HL-60 (cell line): ENCODE data around the gene LIMCH1.

Experiments
- DNase-seq, 2 experiments: peaks; one replicate each; pipeline ENCODE4 v3.0.0-alpha.2; 2010 to 2020; ENCODE audit warnings: low read depth in 1 of 2, low spot score in 1 of 2
- H3K27ac ChIP-seq: fragments of 250-450 bp; sonication (Bioruptor Pico); replicated peaks from 2 replicates; pipeline ENCODE4 v1.5.1; 2020; ENCODE audit warnings: mild to moderate bottlenecking, moderate library complexity
- H3K27me3 ChIP-seq: fragments of 250-450 bp; sonication (Bioruptor Pico); 2 replicates; pipeline ENCODE4 v1.5.1; 2021; ENCODE audit warnings: mild to moderate bottlenecking, moderate library complexity; ENCODE audit not compliant: insufficient read depth, poor library complexity, severe bottlenecking
- H3K4me3 ChIP-seq: replicated peaks from 2 replicates; pipeline ENCODE4 v1.5.1; 2011; ENCODE audit warnings: mild to moderate bottlenecking, control low read depth, low read length; ENCODE audit not compliant: insufficient read depth
- GABPA ChIP-seq: IDR thresholded peaks from 2 replicates; pipeline ENCODE4 v1.6.1; 2012; ENCODE audit warnings: low read depth
- POLR2AphosphoS5 ChIP-seq: IDR thresholded peaks from 2 replicates; pipeline ENCODE4 v1.6.1; 2012; ENCODE audit warnings: low read depth
- SPI1 ChIP-seq: IDR thresholded peaks from 2 replicates; pipeline ENCODE4 v1.6.1; 2012; ENCODE audit warnings: low read depth, mild to moderate bottlenecking, borderline replicate concordance
- TF ChIP-seq, protein P1 (sequence below): IDR thresholded peaks from one replicate; pipeline ENCODE4 v1.5.1; 2011; ENCODE audit warnings: low read length, control low read depth, inconsistent platforms; ENCODE audit not compliant: insufficient read depth
- TF ChIP-seq, protein P2 (sequence below): IDR thresholded peaks from 2 replicates; pipeline ENCODE4 v1.6.1; 2012; ENCODE audit warnings: low read depth; ENCODE audit not compliant: insufficient replicate concordance

Gene LIMCH1

DNA sequence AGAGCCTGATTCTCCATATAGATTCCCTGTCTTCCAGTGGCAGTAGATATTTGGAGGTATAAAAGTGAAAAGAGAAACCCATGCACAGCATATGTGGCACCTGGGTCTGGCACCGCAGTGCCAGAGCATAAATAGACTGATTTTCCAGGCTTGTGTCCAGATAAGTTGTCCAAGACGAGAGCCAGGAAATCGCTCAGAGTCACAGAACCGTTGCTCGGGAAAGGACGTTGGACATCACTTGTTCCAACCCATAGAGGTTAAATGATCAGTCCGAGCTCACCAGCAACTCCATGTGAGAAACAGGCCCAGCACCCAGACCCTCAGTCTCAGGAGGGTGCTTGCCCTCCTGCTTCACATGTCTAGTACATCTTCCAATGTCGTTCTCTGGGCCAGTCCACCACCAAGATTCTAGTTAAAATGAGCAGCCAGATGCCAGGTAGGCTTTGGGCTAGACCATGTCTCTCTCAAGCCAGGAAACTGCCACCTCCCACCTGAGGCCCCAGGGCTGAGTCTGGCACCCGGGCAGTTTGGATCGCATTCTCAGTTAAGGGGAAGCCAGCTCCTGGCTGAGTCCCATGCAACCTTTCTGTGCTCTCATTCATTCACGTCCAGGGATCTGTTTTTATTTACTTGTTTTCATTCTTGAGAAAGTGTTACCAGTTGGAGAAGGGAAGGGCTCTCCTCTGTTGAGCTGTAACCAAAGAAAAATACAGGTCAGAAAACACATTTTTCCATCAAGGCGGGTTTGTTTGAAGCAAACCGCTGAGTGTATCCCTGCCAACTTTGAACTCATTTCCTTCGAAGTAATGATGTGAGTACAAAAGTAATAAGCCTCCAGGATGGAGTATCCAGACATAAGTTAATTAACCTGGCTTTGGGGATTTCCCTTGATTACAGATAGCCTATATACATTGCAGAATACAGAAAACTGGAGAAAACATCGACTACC, 118.9 kb downstream of the LIMCH1 start:
- DNase-seq: no peak
- Histone ChIP-seq H3K27ac (no peak overlapping the region), H3K4me3 (no peak overlapping the region), H3K27me3 (peaks cover 2% of the 10 kb centered on the region)
- TF ChIP-seq, protein P1, sequence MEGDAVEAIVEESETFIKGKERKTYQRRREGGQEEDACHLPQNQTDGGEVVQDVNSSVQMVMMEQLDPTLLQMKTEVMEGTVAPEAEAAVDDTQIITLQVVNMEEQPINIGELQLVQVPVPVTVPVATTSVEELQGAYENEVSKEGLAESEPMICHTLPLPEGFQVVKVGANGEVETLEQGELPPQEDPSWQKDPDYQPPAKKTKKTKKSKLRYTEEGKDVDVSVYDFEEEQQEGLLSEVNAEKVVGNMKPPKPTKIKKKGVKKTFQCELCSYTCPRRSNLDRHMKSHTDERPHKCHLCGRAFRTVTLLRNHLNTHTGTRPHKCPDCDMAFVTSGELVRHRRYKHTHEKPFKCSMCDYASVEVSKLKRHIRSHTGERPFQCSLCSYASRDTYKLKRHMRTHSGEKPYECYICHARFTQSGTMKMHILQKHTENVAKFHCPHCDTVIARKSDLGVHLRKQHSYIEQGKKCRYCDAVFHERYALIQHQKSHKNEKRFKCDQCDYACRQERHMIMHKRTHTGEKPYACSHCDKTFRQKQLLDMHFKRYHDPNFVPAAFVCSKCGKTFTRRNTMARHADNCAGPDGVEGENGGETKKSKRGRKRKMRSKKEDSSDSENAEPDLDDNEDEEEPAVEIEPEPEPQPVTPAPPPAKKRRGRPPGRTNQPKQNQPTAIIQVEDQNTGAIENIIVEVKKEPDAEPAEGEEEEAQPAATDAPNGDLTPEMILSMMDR: no peak
- no peak for TF ChIP-seq SPI1
- TF ChIP-seq, protein P2, sequence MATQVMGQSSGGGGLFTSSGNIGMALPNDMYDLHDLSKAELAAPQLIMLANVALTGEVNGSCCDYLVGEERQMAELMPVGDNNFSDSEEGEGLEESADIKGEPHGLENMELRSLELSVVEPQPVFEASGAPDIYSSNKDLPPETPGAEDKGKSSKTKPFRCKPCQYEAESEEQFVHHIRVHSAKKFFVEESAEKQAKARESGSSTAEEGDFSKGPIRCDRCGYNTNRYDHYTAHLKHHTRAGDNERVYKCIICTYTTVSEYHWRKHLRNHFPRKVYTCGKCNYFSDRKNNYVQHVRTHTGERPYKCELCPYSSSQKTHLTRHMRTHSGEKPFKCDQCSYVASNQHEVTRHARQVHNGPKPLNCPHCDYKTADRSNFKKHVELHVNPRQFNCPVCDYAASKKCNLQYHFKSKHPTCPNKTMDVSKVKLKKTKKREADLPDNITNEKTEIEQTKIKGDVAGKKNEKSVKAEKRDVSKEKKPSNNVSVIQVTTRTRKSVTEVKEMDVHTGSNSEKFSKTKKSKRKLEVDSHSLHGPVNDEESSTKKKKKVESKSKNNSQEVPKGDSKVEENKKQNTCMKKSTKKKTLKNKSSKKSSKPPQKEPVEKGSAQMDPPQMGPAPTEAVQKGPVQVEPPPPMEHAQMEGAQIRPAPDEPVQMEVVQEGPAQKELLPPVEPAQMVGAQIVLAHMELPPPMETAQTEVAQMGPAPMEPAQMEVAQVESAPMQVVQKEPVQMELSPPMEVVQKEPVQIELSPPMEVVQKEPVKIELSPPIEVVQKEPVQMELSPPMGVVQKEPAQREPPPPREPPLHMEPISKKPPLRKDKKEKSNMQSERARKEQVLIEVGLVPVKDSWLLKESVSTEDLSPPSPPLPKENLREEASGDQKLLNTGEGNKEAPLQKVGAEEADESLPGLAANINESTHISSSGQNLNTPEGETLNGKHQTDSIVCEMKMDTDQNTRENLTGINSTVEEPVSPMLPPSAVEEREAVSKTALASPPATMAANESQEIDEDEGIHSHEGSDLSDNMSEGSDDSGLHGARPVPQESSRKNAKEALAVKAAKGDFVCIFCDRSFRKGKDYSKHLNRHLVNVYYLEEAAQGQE: no peak
- no peak for TF ChIP-seq GABPA
- TF ChIP-seq POLR2AphosphoS5: no peak

DNA sequence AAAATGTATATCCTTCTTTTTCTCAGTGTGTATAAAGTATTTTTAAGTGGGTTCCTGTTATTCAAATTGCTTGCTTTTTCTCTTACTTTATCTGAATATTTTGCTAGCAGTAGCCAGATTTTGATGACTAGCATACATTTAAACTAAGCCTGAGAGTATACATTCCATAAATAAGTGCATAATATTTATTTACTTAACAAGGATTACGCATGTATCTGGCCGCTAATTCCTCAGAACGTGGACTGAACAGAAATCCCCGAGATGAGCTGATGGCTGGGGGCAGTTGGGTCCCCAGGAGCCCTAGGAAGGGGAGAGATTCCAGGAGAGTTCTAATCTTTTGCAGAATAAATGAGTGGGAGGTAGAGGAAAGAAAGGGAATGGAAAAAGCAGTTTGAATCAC, 119.6 kb downstream of the LIMCH1 start:
- TF ChIP-seq, protein P2: no peak
- TF ChIP-seq GABPA (no peak), SPI1 (no peak), POLR2AphosphoS5 (no peak)
- TF ChIP-seq, protein P1: no peak
- H3K27me3 ChIP-seq: peaks cover 2% of the 10 kb centered on the region
- no peak for DNase-seq
- no peak overlapping the region for H3K4me3 ChIP-seq
- no peak overlapping the region for H3K27ac ChIP-seq

DNA sequence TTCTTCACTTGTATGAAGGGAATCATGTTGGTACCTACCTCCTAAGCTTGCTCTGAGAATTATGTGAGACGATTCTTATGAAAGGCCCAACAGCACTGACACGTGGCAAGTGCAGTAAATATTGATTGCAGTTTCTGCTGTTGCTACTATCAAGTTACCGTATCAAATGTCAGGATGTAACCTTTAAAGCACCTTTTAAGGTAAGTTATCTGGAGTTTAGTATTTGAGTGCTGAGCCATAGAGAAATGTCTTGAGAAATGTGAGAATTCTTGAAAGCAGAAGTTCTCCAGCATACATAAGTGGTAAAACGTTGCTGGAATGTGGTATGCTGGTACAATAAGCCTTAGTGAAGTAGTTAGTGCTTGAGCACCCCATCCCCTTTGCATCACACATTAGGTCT, 120.2 kb downstream of the LIMCH1 start:
- no peak for DNase-seq
- TF ChIP-seq GABPA (no peak), POLR2AphosphoS5 (no peak), SPI1 (no peak)
- TF ChIP-seq, protein P2: no peak
- TF ChIP-seq, protein P1: no peak
- H3K27ac ChIP-seq: no peak overlapping the region
- H3K4me3 ChIP-seq: no peak overlapping the region
- H3K27me3 ChIP-seq: no peaks in the 10 kb centered on the region
